HepG2 (cell line): ENCODE results near the gene CXXC5. TPM values are rescaled to one million over a fixed set of nuclear protein-coding genes. Genes with fewer than 3 reads are reported as not detected.
A peak's percentile ranks its signal among the peaks of the same experiment; 100 is the strongest.

Experiments
- ARNTL ChIP-seq: sonication (generic); formaldehyde crosslinking; IDR thresholded peaks from 2 replicates; pipeline ENCODE4 v1.4.0; 2020; ENCODE audit warnings: mild to moderate bottlenecking, missing genetic modification reagents
- CAMTA2 ChIP-seq: sonication (generic); formaldehyde crosslinking; IDR thresholded peaks from 2 replicates; pipeline ENCODE4 v1.4.0; 2020; ENCODE audit warnings: mild to moderate bottlenecking, missing genetic modification reagents, borderline replicate concordance
- HOXA3 ChIP-seq: sonication (generic); formaldehyde crosslinking; IDR thresholded peaks from 2 replicates; pipeline ENCODE4 v1.5.0; 2020; ENCODE audit warnings: missing genetic modification reagents
- KAT7 ChIP-seq: IDR thresholded peaks from 2 replicates; pipeline ENCODE4 v1.6.1; 2018; ENCODE audit warnings: borderline replicate concordance, missing compliant biosample characterization
- KLF6 ChIP-seq: IDR thresholded peaks from 2 replicates; pipeline ENCODE4 v1.8.0; 2016; ENCODE audit warnings: missing biosample characterization, missing genetic modification reagents
- MAFF ChIP-seq: IDR thresholded peaks from 2 replicates; pipeline ENCODE4 v1.6.1; 2011; ENCODE audit warnings: low read depth, low read length, improper control_type of control experiment
- MYC ChIP-seq: sonication (generic); formaldehyde crosslinking; IDR thresholded peaks from 2 replicates; pipeline ENCODE4 v1.9.0; 2021; ENCODE audit warnings: missing genetic modification reagents, borderline replicate concordance
- NFIC ChIP-seq: IDR thresholded peaks from 2 replicates; pipeline ENCODE4 v1.6.1; 2012; ENCODE audit warnings: mild to moderate bottlenecking, low read length, inconsistent platforms
- NR2F1 ChIP-seq, 2 experiments: fragments of 450-650 bp in 1 of 2; formaldehyde crosslinking in 1 of 2; IDR thresholded peaks; 2 replicates each; pipeline versions ENCODE4 v1.5.0 to v1.6.1; 2016 to 2020; ENCODE audit warnings: mild to moderate bottlenecking in 1 of 2, missing compliant biosample characterization in 1 of 2, missing genetic modification reagents in 1 of 2, moderate library complexity in 1 of 2
- RBFOX2 ChIP-seq: fragments of 200-400 bp; formaldehyde crosslinking; IDR thresholded peaks from 2 replicates; pipeline ENCODE4 v1.6.1; 2017; ENCODE audit warnings: low read depth, mild to moderate bottlenecking, low read length
- RNF2 ChIP-seq: fragments of 450-650 bp; conservative IDR thresholded peaks from 2 replicates; pipeline ENCODE4 v1.6.1; 2016; ENCODE audit warnings: low read depth
- SMARCC2 ChIP-seq: fragments of 450-650 bp; IDR thresholded peaks from 2 replicates; pipeline ENCODE4 v1.6.1; 2017; ENCODE audit warnings: antibody characterized with exemption, mild to moderate bottlenecking
- ZNF3 ChIP-seq: IDR thresholded peaks from 2 replicates; pipeline ENCODE4 v1.7.0; 2017; ENCODE audit warnings: inconsistent platforms
- ZNF335 ChIP-seq: sonication (generic); formaldehyde crosslinking; IDR thresholded peaks from 2 replicates; pipeline ENCODE4 v1.4.0; 2020; ENCODE audit warnings: missing genetic modification reagents
- ZNF446 ChIP-seq: sonication (generic); formaldehyde crosslinking; IDR thresholded peaks from 2 replicates; pipeline ENCODE4 v1.5.0; 2020; ENCODE audit warnings: mild to moderate bottlenecking, missing genetic modification reagents
- ZNF451 ChIP-seq: sonication (generic); formaldehyde crosslinking; IDR thresholded peaks from 2 replicates; pipeline ENCODE4 v1.5.0; 2020; ENCODE audit warnings: mild to moderate bottlenecking, missing genetic modification reagents
- ZNF782 ChIP-seq: sonication (generic); formaldehyde crosslinking; IDR thresholded peaks from 2 replicates; pipeline ENCODE4 v1.4.0; 2020; ENCODE audit warnings: missing genetic modification reagents, mild to moderate bottlenecking, borderline replicate concordance
- polyA plus RNA-seq, 8 experiments: library from polyadenylated mRNA; depleted of rRNA in 3 of 8; stranded (reverse) in 7 of 8; unstranded in 1 of 8; fragments of >200 nt; fragmentation: Illumina TruSeq in 4 of 8; extraction: Trizol in 4 of 8; gene quantifications; 2 replicates each; pipeline versions ENCODE4 v1.2.1 to v1.2.3, GENCODE V29; 2011 to 2016; ENCODE audit warnings: low read depth in 4 of 8, missing spikeins in 1 of 8, mixed read lengths in 1 of 8; ENCODE audit not compliant: insufficient read depth in 1 of 8
- total RNA-seq, 5 experiments: library from RNA; depleted of rRNA; stranded (reverse); fragments of >200 nt; fragmentation: Illumina TruSeq; extraction: Trizol; gene quantifications; 2 replicates each; pipeline ENCODE4 v1.2.3, GENCODE V29; 2016; ENCODE audit warnings: low read depth in 1 of 5
- TF ChIP-seq, protein P1 (sequence below): sonication (generic); formaldehyde crosslinking; IDR thresholded peaks from 2 replicates; pipeline ENCODE4 v1.4.0; 2020; ENCODE audit warnings: low read depth, mild to moderate bottlenecking, missing genetic modification reagents
- TF ChIP-seq, protein P2 (sequence below): sonication (generic); formaldehyde crosslinking; IDR thresholded peaks from 2 replicates; pipeline ENCODE4 v1.4.0; 2020; ENCODE audit warnings: missing genetic modification reagents
- TF ChIP-seq, protein P3 (sequence below): sonication (generic); formaldehyde crosslinking; IDR thresholded peaks from 2 replicates; pipeline ENCODE4 v1.4.0; 2020; ENCODE audit warnings: mild to moderate bottlenecking, missing genetic modification reagents
- TF ChIP-seq, protein P4 (sequence below): sonication (generic); formaldehyde crosslinking; conservative IDR thresholded peaks from 2 replicates; pipeline ENCODE4 v1.4.0; 2020; ENCODE audit warnings: missing genetic modification reagents
- TF ChIP-seq, protein P5 (sequence below): sonication (generic); formaldehyde crosslinking; IDR thresholded peaks from 2 replicates; pipeline ENCODE4 v1.8.0; 2022; ENCODE audit warnings: missing genetic modification reagents, mild to moderate bottlenecking, moderate library complexity, borderline replicate concordance

Gene CXXC5
- total and polyA plus RNA-seq, 2 of the 13 experiments (the other 11 are each of a cell fraction or from before 2014, with no cell fraction given), result 32.3 to 33.0 TPM

DNA sequence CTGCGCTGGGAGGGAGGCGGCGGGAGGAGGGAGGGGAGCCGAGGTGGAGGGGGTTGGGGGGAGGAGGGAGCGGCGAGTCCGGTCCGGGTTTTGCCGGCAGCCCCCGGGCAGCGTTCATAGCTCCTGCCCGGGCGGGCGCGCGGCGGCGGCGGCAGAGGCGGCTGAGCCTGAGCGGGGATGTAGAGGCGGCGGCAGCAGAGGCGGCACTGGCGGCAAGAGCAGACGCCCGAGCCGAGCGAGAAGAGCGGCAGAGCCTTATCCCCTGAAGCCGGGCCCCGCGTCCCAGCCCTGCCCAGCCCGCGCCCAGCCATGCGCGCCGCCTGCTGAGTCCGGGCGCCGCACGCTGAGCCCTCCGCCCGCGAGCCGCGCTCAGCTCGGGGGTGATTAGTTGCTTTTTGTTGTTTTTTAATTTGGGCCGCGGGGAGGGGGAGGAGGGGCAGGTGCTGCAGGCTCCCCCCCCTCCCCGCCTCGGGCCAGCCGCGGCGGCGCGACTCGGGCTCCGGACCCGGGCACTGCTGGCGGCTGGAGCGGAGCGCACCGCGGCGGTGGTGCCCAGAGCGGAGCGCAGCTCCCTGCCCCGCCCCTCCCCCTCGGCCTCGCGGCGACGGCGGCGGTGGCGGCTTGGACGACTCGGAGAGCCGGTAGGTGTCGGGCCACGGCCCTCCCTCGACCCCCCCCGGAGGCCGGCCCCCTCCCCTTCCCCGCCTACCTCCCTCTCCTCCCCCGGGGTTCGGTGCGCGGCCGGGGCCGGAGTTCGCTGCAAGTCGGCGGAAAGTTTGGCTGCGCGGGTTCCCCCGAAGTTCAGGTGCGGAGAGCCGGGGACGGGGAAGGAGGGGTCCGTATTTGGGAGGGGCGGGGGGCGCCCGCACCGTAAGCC lies at the start of gene CXXC5 (continued):
- TF ChIP-seq KLF6 (0 out of 2 replicates have a peak, but pooled peaks have one; percentile 32), KAT7 (peak; percentile 67; the same call in 1 of the 2 replicates), NR2F1 (CRISPR knock-in tag; IDR thresholded peaks at IDR 0.05) (no peak), ARNTL (CRISPR knock-in tag) (peak; percentile 65; the same call in 1 of the 2 replicates), ZNF446 (CRISPR knock-in tag) (peak; percentile 67; the same call in 1 of the 2 replicates), ZNF782 (no peak), RNF2 (peak; percentile 58; the same call in 1 of the 2 replicates), CAMTA2 (CRISPR knock-in tag) (no peak), RBFOX2 (peak; percentile 68), MYC (CRISPR knock-in tag) (peak; percentile 37; the same call in 1 of the 2 replicates), HOXA3 (CRISPR knock-in tag) (peak; percentile 63), ZNF3 (CRISPR knock-in tag) (no peak), ZNF451 (0 out of 2 replicates have a peak, but pooled peaks have one; percentile 55), ZNF335 (no peak), MAFF (no peak), NFIC (no peak), SMARCC2 (no peak)
- TF ChIP-seq, protein P1, sequence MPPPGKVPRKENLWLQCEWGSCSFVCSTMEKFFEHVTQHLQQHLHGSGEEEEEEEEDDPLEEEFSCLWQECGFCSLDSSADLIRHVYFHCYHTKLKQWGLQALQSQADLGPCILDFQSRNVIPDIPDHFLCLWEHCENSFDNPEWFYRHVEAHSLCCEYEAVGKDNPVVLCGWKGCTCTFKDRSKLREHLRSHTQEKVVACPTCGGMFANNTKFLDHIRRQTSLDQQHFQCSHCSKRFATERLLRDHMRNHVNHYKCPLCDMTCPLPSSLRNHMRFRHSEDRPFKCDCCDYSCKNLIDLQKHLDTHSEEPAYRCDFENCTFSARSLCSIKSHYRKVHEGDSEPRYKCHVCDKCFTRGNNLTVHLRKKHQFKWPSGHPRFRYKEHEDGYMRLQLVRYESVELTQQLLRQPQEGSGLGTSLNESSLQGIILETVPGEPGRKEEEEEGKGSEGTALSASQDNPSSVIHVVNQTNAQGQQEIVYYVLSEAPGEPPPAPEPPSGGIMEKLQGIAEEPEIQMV (CRISPR knock-in tag), result no peak
- TF ChIP-seq, protein P2, sequence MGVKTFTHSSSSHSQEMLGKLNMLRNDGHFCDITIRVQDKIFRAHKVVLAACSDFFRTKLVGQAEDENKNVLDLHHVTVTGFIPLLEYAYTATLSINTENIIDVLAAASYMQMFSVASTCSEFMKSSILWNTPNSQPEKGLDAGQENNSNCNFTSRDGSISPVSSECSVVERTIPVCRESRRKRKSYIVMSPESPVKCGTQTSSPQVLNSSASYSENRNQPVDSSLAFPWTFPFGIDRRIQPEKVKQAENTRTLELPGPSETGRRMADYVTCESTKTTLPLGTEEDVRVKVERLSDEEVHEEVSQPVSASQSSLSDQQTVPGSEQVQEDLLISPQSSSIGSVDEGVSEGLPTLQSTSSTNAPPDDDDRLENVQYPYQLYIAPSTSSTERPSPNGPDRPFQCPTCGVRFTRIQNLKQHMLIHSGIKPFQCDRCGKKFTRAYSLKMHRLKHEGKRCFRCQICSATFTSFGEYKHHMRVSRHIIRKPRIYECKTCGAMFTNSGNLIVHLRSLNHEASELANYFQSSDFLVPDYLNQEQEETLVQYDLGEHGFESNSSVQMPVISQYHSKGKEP, result no peak
- TF ChIP-seq, protein P3, sequence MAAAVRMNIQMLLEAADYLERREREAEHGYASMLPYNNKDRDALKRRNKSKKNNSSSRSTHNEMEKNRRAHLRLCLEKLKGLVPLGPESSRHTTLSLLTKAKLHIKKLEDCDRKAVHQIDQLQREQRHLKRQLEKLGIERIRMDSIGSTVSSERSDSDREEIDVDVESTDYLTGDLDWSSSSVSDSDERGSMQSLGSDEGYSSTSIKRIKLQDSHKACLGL, result no peak
- TF ChIP-seq, protein P4, sequence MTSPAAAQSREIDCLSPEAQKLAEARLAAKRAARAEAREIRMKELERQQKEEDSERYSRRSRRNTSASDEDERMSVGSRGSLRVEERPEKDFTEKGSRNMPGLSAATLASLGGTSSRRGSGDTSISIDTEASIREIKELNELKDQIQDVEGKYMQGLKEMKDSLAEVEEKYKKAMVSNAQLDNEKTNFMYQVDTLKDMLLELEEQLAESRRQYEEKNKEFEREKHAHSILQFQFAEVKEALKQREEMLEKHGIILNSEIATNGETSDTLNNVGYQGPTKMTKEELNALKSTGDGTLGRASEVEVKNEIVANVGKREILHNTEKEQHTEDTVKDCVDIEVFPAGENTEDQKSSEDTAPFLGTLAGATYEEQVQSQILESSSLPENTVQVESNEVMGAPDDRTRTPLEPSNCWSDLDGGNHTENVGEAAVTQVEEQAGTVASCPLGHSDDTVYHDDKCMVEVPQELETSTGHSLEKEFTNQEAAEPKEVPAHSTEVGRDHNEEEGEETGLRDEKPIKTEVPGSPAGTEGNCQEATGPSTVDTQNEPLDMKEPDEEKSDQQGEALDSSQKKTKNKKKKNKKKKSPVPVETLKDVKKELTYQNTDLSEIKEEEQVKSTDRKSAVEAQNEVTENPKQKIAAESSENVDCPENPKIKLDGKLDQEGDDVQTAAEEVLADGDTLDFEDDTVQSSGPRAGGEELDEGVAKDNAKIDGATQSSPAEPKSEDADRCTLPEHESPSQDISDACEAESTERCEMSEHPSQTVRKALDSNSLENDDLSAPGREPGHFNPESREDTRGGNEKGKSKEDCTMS, result no peak
- TF ChIP-seq, protein P5, sequence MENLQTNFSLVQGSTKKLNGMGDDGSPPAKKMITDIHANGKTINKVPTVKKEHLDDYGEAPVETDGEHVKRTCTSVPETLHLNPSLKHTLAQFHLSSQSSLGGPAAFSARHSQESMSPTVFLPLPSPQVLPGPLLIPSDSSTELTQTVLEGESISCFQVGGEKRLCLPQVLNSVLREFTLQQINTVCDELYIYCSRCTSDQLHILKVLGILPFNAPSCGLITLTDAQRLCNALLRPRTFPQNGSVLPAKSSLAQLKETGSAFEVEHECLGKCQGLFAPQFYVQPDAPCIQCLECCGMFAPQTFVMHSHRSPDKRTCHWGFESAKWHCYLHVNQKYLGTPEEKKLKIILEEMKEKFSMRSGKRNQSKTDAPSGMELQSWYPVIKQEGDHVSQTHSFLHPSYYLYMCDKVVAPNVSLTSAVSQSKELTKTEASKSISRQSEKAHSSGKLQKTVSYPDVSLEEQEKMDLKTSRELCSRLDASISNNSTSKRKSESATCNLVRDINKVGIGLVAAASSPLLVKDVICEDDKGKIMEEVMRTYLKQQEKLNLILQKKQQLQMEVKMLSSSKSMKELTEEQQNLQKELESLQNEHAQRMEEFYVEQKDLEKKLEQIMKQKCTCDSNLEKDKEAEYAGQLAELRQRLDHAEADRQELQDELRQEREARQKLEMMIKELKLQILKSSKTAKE, result peak; percentile 60
